Stimulated activated CD4-positive, alpha-beta T cell treated with anti-CD3 and anti-CD28 coated beads, Interleukin-12 subunit alpha, Interleukin-12 subunit beta, amount 100 ng/mL, for 24 hours (primary cell): ENCODE results near the gene DPM3.
"Not testable (repeated sequence)": the region's sequence is repeated elsewhere in the genome, so short reads cannot be mapped to it uniquely, and the experiment has no call there.

Source experiments
- DNase-seq, 2 experiments: peaks; one replicate each; pipeline ENCODE4 v3.0.0-alpha.2; 2020; ENCODE audit warnings: low read depth in 2 of 2

DPM3 gene

DNA sequence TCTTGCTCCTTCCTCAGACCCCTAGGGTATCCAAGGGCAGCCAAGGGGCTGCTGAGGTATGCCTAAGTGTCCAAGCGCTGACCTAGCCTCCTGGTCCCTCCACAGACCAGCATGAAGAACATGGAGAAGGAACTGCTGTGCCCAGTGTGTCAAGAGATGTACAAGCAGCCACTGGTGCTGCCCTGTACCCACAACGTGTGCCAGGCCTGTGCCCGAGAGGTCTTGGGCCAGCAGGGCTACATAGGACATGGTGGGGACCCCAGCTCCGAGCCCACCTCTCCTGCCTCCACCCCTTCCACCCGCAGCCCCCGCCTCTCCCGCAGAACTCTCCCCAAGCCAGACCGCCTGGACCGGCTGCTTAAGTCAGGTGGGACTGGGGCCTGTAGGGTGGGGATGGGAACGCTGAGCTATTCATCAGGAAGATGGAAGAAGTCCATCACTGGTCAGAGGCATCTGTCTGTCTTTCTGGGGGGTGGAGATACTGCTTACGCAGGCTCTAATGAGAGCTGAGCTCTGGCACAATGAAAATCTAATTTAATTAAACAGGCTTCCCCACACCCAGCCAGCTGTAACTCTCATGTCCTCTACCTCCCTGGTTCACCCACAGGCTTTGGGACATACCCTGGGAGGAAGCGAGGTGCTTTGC, 35.1 kb upstream of the DPM3 start:
- no peak for DNase-seq

DNA sequence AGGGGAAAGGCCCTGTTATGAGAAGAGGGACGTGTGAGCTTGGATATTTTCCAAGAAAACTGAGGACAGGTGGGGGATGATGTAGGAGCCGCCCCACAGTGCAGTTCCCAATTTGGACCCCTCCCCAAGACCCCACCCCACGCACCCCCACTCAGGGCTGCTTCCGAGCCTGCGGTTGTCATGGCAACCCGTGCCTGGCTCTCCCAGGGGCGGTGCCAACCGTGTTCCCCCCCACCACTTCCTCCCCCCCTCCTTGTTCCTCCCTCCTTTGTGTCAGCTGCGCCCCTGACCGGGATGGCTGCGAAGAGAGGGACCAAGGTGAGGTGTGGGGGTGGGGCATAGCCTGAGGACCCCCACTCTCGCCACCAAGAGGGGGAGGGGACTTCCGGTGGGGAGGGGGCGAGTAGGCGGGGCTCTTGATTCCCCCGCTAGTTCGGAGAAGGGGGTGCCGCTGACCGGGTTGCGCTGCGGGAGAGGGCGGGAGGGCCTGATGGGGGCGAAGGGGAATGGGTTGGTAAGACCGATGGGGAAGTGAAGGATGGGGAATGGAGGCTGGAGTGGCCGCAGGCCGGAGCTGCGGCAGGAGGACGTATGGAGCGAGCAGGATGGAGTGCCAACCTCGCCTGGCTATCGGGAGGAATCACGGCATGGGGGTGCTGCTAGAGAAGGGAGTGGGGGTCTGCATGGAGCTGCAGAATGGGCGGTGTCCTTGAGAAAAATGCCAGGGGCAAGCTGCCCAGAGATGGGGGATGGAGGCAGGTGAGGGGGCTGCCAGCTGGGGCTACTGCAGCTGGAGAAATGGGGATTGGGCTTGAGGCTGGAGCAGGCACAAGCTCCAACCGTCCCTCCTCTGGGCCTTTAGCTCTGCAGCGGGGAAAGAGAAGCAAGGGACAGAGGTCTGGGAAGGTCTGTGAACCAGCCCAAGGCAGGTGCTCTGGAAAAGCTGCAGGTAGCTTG, 34.3 kb upstream of the DPM3 start:
- peak in 1 of 2 experiments; percentile 35 for DNase-seq

DNA sequence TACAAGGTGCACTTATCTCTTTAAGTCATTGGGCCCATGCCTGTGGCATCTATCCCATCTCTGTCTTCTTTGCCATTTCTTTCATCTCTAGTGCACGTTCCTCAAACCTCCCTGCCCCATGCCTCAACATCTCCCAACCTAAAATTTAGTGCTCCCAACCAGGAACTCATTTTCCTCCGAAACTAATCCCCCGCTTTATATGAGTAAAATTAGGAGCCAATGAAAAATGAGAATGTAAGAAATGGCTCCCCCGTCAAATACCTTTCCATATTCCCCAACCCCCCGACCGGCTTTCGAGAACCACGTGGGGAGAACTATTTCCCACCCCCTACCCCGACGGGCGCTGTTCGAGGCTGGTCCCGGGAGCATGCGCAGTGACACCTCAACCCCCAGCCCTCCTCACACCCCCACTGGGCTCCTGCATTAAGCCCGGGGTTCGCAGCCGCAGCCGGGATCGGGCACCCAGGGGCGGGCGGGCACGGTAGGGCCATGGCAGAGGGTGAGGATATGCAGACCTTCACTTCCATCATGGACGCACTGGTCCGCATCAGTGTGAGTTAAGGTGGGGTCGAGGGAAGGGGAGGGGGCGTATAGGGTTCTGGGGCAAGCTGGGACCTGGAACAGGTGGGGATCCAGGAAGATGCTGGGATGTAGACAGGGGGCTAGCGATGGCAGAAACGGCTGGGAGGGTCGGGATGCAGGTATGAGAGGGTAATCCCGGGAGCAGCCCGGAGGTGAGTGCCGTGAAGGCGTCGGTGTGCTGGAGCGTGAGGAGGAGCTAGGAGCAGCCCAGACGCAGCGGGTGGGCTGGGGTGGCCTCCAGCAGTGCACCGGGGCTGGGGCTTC, 33.4 kb upstream of the DPM3 start, which contains the start of gene TRIM46:
TRIM46 (plus strand) TSS at position 372 of the 846 bp plus-strand sequence; CDS start at position 490, 118 bp downstream.
- DNase-seq: peak; percentile 53 to 78

DNA sequence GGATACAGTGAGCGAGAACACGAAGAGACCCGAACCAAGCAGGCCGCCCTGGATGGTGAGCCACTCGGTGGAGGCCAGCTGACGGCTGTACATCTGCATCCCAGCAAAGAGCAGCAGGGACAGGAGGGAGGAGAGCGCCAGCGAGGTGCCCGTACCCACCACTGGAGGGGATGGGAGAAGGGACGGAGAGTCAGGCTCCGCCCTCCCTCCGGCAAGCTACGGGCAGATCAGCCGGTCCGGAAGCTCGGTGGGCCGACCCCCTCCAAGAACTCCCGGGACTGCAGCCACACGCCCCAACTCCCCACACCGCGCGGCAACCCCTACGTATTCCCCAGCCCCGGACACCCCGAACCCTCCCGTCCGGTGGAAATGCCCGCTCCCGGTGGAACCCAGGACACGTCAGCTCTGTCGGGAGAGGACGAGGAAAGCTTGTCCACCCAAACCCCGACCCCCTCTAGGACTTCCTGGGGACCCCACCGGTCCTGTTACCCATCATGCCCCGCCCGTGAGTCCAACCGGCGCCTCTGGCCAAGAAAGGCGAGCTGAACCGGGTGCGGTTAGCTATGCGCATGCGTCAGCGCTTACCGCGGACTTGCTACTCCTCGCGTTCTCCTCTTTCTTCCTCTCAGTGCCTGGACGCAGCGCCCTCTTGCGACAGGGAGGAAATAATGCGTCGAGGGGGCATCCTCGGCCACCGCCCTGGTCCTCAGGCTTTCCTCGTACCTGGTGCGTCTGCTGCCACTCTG, 32.6 kb upstream of the DPM3 start, which contains the start of gene KRTCAP2:
KRTCAP2 (minus strand) TSS at position 573 of the 746 bp plus-strand sequence; CDS start at position 493, 80 bp downstream.
- DNase-seq: peak; percentile 85 to 94

DNA sequence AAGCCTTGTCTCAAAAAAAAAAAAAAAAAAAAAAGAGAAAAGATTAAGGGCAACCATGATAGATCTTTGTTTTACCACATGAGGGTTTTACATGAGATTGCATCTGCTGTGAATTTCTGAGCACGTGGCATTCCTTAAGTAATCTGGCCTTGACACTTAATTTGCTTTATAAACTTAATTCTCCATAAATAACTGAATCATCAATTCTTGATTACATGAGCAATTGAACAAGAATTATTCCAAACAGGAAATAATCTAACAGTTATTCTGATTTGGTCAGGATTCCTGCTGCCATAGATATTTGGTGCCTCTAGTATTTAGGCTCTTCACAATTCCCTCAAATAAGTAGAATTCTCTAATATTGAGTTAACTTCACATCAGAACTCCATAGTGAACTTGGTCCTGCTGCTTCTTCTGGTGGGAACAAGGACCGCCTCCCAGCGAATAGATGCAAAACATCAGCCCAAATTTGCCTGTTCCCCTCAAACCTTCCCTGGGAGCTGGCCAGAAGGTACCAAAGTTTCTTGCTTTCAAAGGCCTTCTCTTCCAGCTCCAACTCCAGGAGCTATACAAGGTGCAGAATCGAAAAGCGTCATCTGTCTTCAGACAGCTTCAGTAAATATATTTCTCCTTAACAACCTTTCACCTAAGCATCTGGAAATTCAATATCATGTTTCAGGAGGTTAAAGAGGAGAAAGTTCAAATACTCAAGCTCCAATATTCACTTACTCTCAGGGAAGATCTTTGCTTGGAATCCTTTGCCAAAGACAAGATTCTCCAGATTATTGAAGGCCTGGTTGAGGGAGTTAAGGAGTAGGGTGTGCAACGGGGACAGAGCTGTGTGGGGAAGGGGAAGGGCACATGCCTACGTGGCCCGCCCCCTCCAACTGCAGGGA, 31.8 kb upstream of the DPM3 start:
- no peak for DNase-seq

DNA sequence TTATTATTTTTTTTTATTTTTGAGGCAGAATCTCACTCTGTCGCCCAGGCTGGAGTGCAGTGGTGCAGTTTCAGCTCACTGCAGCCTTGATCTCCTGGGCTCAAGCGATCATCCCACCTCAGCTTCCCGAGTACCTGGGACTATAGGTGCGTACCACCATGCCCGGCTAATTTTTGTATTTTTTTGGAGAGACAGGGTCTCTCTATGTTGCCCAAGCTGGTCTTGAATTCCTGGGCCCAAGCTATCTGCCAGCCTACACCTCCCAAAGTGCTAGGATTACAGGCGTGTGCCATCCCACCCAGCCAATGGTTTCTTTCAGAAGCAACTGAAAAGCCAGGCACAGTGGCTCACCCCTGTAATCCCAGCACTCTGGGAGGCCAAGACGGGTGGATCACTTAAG, 30.5 kb upstream of the DPM3 start:
- DNase-seq: no peak

DNA sequence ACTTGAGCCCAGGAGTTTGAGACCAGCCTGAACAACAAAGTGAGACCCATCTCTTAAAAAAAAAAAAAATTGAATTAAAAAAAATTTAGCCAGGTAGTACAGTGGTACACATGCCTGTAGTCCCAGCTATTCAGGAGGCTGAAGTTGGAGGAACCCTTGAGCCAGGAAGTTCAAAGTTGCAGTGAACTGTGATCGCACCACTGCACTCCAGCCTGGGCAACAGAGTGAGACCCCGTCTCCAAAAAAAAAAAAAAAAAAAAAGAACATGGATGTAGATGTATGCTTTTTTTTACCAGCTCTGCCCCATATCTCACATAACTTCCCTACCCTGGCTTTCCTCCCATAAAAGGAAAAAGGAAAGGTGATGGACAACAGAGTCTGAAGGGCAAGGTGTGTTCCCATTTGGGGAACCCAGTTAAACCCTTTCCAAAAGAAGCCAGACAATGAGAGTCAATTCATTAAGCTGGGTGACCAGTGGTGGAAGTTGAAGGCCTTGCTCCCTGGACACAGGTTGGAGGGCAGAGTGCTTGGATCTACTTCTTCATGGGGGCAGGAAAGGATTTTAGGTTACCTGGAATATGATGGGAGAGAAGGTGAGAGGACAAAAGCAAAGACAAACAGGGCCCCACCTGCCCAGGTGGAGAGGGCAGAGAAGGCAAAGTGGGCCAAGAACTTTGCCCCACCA, 29.9 kb upstream of the DPM3 start:
- DNase-seq: no peak

DNA sequence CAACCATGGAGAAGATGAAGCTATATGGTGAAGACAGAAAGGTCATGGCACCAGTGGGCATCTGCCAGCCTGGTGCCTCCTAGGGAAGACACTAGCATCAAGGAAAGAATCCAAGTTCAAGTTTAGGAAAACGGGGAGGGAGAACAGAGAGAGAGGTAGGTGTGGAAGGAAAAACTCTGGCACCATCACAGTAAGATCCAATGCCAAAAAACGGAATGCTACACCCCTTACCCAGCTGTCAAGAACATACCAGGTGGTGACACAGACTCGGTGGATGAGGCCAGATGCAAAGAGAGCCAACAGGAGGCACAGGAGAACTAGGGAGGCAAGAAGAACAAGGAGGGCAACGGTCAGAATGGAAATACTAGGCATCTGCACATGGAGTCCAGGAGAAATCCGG, 29.2 kb upstream of the DPM3 start:
- DNase-seq: no peak

DNA sequence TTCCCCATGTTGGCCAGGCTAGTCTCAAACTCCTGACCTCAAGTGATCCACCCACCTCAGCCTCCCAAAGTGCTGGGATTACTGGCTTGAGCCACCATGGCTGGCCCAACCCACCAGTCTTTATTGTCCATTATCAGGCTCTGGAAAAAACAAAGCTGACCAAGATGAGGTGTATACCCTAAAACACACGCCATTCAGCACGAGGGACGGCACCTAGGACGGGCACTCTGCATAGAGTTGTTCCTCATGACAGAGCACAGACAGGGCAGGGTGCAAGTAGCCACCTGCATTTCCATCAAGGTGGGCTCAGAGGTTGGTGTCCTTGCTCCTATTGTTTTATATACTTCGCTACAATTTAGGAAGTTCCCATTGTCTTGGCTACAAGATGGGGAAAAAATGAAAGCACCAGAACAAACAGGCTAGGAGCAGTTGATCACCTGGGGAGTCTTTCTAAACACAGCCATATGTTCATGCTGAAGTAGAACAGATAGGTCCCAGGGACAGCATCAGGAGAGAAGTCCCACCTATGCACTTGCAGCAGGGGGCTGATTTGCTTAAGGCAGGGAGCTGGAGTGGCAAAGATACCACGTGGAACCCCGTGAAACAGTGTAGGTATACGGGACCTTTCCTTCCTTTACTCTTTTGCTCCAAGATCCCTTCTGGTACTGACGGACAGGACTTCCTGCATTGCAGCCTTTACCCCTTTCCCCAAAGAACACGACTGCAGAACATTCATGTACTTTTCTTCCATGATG, 28.3 kb upstream of the DPM3 start:
- no peak for DNase-seq

DNA sequence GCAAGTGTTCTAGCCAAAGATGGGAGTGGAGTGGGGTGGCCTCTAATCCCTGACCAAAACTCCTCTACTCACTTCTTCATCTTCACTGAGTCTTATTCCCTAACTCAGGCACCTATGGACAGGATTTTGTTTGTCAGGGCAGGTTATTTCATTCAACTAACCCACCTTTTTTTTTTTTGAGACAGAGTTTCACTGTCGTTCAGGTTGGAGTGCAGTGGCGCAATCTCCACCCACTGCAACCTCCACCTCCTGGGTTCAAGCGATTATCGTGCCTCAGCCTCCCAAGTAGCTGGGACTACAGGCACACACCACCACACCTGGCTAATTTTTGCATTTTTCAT, 27.7 kb upstream of the DPM3 start:
- not testable (repeated sequence) for DNase-seq

DNA sequence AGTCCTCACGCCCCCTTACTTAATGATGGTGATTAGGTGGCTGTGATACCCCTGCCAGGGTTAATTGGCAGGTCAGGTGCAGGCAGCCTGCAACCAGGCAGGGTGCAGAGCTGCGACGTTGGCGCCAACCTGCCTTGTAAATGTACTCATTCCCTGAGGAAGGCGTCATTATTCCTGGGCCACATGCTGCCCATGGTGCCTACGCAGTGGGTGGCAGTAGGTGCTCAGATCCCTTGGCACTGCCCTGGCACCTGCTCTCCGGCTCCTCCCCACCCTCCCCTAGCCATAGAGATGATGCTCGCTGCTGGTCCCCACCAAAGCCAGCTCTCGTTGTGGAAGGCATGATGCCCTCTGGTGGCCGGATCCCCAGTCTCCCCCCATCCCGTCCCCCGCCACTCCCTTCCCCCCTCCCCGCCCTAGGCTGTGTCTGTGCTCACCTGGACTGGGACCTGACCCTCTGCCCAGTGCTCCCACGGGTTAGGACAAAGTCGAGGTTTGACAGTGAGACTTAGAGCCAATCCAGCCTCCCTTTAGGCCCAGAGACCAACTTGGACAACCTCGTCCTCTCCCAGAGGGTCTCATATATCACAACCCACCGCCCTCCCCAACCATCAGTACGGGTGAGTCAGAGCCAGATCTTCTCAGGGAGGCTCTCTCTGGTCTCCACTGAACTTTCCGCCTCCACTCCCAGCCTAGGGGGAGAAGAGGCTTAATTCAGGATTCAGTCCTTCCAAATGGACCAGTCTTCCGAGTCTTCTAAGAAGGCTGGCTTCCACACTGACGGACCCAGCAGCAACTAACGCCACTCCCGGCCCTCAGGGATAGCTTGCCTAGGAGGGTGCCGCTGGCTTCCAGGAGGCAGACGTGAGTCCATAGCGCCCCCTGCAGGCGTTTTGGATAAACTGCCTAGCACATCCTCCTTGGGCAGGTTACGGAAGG, 27.1 kb upstream of the DPM3 start:
- peak; percentile 67 to 87 for DNase-seq

DNA sequence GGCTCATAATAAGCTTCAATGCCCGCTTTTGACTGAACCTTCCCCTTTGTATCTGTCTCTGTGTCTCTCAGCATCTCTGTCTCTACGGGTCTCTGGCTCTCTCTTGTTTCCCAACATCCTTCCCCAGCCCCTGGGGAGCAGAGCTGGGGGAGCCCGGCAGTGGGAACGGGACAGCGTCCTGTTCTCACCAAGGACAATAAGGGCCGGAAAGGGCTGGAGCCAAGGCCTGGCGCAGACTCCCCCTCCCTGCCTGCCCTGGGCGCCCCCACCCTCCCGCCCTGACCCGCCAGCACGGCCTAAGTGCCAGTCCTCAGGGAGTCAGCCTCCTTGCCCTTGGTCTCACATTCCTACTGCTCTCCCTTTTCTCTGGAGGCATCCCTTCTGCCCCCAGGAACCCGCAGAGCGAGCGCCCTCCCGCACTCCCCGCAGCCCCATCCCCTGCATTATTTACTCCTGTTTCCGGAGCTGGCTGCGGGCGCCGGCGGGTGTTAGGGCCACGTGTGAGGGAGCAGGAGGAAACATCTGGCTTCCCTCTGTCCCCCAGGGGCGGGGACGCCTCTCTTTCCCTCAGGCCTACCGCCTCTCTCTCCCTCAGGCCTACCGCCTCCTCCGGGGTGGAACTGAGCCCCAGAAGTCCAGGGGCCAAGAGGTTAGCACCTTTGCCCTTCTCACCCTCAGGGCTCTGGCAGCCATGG, 26.3 kb upstream of the DPM3 start:
- DNase-seq: no peak

DNA sequence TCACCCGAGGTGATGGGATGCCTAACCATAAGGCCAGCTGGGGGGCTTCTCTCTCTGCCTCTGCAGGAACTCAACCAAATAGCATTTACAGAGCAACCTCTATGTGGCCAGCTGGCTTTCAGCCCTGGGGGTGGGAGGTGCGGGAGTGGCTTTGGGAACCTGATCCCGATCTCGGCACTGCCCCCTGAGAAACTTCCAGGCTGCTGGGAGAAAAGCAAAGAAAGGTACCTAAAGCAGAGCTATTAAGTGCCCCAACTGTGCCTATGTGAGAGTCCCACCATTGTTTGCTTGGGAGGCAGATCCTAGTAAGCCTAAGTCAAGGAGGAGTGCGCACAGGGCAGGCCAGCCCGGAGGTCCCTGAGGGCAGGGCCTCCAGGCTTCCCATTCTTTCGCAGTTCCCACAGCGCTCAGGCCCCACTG, 25.7 kb upstream of the DPM3 start:
- DNase-seq: no peak

DNA sequence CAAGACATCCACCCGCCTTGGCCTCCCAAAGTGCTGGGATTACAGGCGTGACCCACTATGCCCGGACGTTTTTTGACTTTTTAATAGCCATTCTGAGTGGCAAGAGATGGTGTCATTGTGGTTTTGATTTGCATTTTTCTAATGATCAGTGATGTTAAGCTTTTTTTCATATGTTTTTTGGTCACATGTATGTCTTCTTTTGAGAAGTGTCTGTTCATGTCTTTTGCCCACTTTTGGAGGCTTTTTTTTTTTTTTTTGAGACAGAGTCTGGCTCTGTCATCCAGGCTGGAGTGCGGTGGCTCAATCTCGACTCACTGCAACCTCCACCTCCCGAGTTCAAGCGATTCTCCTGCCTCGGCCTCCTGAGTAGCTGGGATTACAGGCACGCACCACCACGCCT, 24.3 kb upstream of the DPM3 start:
- DNase-seq: not testable (repeated sequence)

DNA sequence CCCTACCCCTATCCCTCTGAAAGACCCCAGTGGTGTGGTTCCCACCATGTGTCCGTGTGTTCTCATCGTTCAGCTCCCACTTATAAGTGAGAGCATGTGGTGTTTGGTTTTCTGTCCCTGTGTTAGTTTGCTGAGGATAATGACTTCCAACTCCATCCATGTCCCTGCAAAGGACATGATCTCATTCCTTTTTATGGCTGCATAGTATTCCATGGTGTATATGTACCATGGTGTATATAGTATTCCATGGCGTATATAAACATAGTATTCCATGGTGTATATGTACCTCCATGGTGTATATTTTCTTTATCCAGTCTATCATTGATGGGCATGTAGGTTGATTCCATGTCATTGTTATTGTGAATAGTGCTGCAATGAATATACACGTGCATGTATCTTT, 23.5 kb upstream of the DPM3 start:
- DNase-seq: not testable (repeated sequence)

DNA sequence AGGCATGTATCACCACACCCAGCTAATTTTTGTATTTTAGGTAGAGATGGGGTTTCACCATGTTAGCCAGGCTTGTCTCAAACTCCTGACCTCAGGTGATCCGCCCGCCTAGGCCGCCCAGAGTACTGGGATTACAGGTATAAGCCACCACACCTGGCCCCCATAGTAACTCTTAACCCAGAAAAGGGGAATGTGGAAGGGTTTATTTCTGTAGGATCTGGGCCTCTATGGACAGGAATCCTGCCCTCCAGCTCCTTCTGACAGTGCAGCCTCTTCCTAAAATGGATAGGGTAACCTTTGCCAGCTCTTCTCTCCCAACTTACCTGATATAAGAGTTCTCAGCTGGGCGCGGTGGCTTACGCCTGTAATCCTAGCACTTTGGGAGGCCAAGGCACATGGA, 22.3 kb upstream of the DPM3 start:
- DNase-seq: not testable (repeated sequence)

DNA sequence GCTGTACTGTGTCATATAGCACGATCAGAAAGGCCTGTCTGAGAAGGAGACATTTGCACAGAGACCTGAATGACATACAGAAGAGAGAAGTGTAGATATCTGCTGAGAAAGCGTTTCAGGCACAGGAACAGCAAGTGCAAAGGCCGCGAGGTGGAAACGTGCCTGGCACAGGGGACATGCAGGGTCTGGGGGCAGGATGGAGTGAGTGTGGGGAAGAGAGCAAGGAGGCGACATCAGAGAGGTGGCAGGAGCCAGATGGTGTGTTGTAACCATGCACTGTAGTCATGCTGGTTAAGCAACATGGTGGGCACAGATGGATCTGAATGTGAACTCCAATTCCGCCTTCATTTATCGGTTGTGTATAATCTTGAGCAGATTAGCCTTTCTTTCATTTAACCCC, 19.8 kb upstream of the DPM3 start:
- DNase-seq: no peak
